ENCODE results near the gene KRTAP10-12.
A peak's percentile ranks its signal among the peaks of the same experiment; 100 is the strongest.
"Not testable (repeated sequence)": the region's sequence is repeated elsewhere in the genome, so short reads cannot be mapped to it uniquely, and the experiment has no call there.

KRTAP10-12 gene

GRCh38 chr21:44697172-44697810 lies at the start of gene KRTAP10-12:
KRTAP10-12 (plus strand) TSS chr21:44697172; CDS start chr21:44697202, 30 bp downstream.
- DNase-seq: not testable (repeated sequence)

- DNase-seq: no peak
Observed at GRCh38 chr21:44647222-44647552, 49.8 kb upstream of the KRTAP10-12 start.

GRCh38 chr21:44648557-44649311 lies 48.2 kb upstream of the KRTAP10-12 start:
- no peak for DNase-seq

GRCh38 chr21:44649521-44650100 lies 47.4 kb upstream of the KRTAP10-12 start:
- no peak for DNase-seq

- no peak for DNase-seq
Observed at GRCh38 chr21:44650265-44650972, 46.6 kb upstream of the KRTAP10-12 start.

- no peak for DNase-seq
Observed at GRCh38 chr21:44650973-44651675, 45.8 kb upstream of the KRTAP10-12 start.

- no peak for DNase-seq
Observed at GRCh38 chr21:44653123-44653522, 43.8 kb upstream of the KRTAP10-12 start.

- DNase-seq: peak; percentile 27
Observed at GRCh38 chr21:44653656-44654575, 43.1 kb upstream of the KRTAP10-12 start.

GRCh38 chr21:44654576-44655175 lies 42.3 kb upstream of the KRTAP10-12 start, which contains the start of gene KRTAP12-4:
KRTAP12-4 (minus strand) TSS chr21:44654659; CDS start chr21:44654614, 45 bp downstream.
- DNase-seq: no peak

GRCh38 chr21:44656868-44657267 lies 40.1 kb upstream of the KRTAP10-12 start:
- no peak for DNase-seq

GRCh38 chr21:44657635-44658540 lies 39.1 kb upstream of the KRTAP10-12 start, which contains the start of gene KRTAP12-3:
KRTAP12-3 (plus strand) TSS chr21:44657932; CDS start chr21:44657980, 48 bp downstream.
- no peak for DNase-seq

- DNase-seq: no peak
Observed at GRCh38 chr21:44658541-44658910, 38.4 kb upstream of the KRTAP10-12 start.

- no peak for DNase-seq
Observed at GRCh38 chr21:44658913-44659595, 37.9 kb upstream of the KRTAP10-12 start.

- not testable (repeated sequence) for DNase-seq
Observed at GRCh38 chr21:44661567-44661966, 35.4 kb upstream of the KRTAP10-12 start.

- no peak for DNase-seq
Observed at GRCh38 chr21:44664691-44665090, 32.3 kb upstream of the KRTAP10-12 start.

GRCh38 chr21:44666401-44667320 lies 30.3 kb upstream of the KRTAP10-12 start, which contains the start of gene KRTAP12-2:
KRTAP12-2 (minus strand) TSS chr21:44666927; CDS start chr21:44666886, 41 bp downstream.
- DNase-seq: no peak

- DNase-seq: no peak
Observed at GRCh38 chr21:44667612-44668011, 29.4 kb upstream of the KRTAP10-12 start.

Data from stimulated activated naive CD4-positive, alpha-beta T cell treated with Interleukin-2 at 50 U/mL for 16 hours (primary cell).